ENCODE data around the gene SAGE1. TPM values are rescaled to one million over a fixed set of nuclear protein-coding genes. Genes with fewer than 3 reads are reported as not detected.

SAGE1 gene
- polyA plus RNA-seq, 3 donors from 2014 or later, result not detected

DNA sequence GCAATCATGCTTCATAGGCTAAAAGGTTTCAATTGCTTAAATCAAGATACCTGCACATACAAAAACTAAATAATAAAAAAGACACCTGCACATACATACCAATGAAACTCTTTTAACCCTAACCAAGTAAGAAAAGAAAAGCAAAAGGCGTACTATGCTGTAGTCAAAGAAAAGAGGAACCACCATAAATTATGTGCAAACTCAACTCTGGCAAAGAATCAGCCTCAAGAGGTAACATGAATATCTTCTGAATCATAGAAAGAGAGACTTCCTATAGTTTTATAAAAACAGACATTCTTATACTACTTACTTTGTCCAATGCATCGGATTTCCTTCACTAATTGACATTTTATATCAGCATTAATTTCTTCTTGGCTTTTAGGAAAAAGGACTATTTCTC is 51.0 kb downstream of the SAGE1 start:
- Mint-ChIP-seq H3K27ac (no peak overlapping the region), H3K4me1 (no peaks in the 10 kb centered on the region), H3K4me3 (no peak overlapping the region), H3K27me3 (ENCODE audit: low read depth in 3 of 3) (peaks cover 0 to 5% (median 2%) of the 10 kb centered on the region in 3 donors), H3K9me3 (peaks cover 0 to 4% (median 0%) of the 10 kb centered on the region in 6 donors), H3K36me3 (peaks cover 3 to 14% (median 4%) of the 10 kb centered on the region in 3 donors)
- DNase-seq, result no peak

- Mint-ChIP-seq H3K9me3 (no peaks in the 10 kb centered on the region), H3K4me1 (no peaks in the 10 kb centered on the region), H3K27me3 (ENCODE audit: low read depth in 3 of 3) (peaks cover 0 to 3% (median 2%) of the 10 kb centered on the region in 3 donors), H3K36me3 (no peaks in the 10 kb centered on the region), H3K4me3 (no peak overlapping the region), H3K27ac (no peak overlapping the region)
- DNase-seq, result no peak
Observed at GRCh38 chrX:135951291-135951690, 57.8 kb downstream of the SAGE1 start.

Other genes with a start within 250 kb of the SAGE1 start
- not detected for gene CT45A1, start 180.1 kb upstream of the SAGE1 start, polyA plus RNA-seq
- not detected for gene CT45A3, start 125.5 kb upstream of the SAGE1 start, polyA plus RNA-seq
- not detected for gene CT45A5, start 108.2 kb upstream of the SAGE1 start, polyA plus RNA-seq
- gene CT45A6, start 90.9 kb upstream of the SAGE1 start, polyA plus RNA-seq, result not detected
- gene CT45A2, start 73.7 kb upstream of the SAGE1 start, polyA plus RNA-seq, result not detected
- gene CT45A7, start 56.4 kb upstream of the SAGE1 start, polyA plus RNA-seq, result not detected
- not detected for gene CT45A8, start 39.2 kb upstream of the SAGE1 start, polyA plus RNA-seq
- not detected for gene CT45A9, start 21.9 kb upstream of the SAGE1 start, polyA plus RNA-seq
- gene CT45A10, start 272 bp upstream of the SAGE1 start, polyA plus RNA-seq, result not detected
- 10 to 100 TPM in 1 of 3 donors, 1 to 10 TPM in 2; 5.7 to 10.6 (median 8.1) TPM for gene MMGT1, start 80.3 kb downstream of the SAGE1 start, polyA plus RNA-seq
- gene SLC9A6, start 91.7 kb downstream of the SAGE1 start, polyA plus RNA-seq, result 10 to 100 TPM; 13.2 to 20.5 (median 18.6) TPM